Keratinocyte (primary cell): ENCODE data around the gene INPP5A. TPM values are rescaled to one million over a fixed set of nuclear protein-coding genes. Genes with fewer than 3 reads are reported as not detected.

ENCODE experiments used
- DNase-seq: peaks from one replicate; pipeline ENCODE4 v3.0.0-alpha.2; 2011; ENCODE audit warnings: low read depth, missing footprints, low spot score
- FAIRE-seq: peaks from 2 replicates; lab custom pipeline; 2011; peaks lifted over from hg19 to GRCh38; lab: Jason Lieb, UNC
- H2AFZ ChIP-seq: 2 replicates; pipeline ENCODE4 v1.6.0; 2012; ENCODE audit warnings: low read length, control low read depth, inconsistent platforms; ENCODE audit not compliant: control insufficient read depth
- H3K27ac ChIP-seq: 2 replicates; pipeline ENCODE4 v1.5.1; 2011; ENCODE audit warnings: low read length; ENCODE audit not compliant: control insufficient read depth, insufficient read depth
- H3K27me3 ChIP-seq: 3 replicates; pipeline ENCODE4 v1.6.0; 2011; ENCODE audit warnings: low read length; ENCODE audit not compliant: control insufficient read depth, insufficient read depth; ENCODE audit errors: extremely low read depth
- H3K36me3 ChIP-seq, 2 experiments: 2 replicates in 1 of 2; 3 replicates in 1 of 2; pipeline ENCODE4 v1.5.1; 2011; ENCODE audit warnings: low read length in 2 of 2, mild to moderate bottlenecking in 1 of 2; ENCODE audit not compliant: control insufficient read depth in 2 of 2, insufficient read depth in 2 of 2; ENCODE audit errors: extremely low read depth in 1 of 2
- H3K4me1 ChIP-seq: 3 replicates; pipeline ENCODE4 v1.5.1; 2011; ENCODE audit warnings: low read length; ENCODE audit not compliant: control insufficient read depth, insufficient read depth; ENCODE audit errors: extremely low read depth
- H3K4me2 ChIP-seq: 3 replicates; pipeline ENCODE4 v1.6.0; 2011; ENCODE audit warnings: low read depth, low read length; ENCODE audit not compliant: control insufficient read depth, insufficient read depth; ENCODE audit errors: extremely low read depth
- H3K4me3 ChIP-seq, 3 experiments: fragments of 200-600 bp in 1 of 3; sonication (generic) in 1 of 3; 2 replicates in 2 of 3; 3 replicates in 1 of 3; pipeline ENCODE4 v1.5.1; 2011 to 2016; ENCODE audit warnings: low read length in 3 of 3, mild to moderate bottlenecking in 3 of 3, control low read depth in 2 of 3, inconsistent platforms in 1 of 3, low read depth in 1 of 3, mixed read lengths in 1 of 3, mixed run types in 1 of 3, moderate library complexity in 1 of 3; ENCODE audit not compliant: control insufficient read depth in 2 of 3, insufficient read depth in 2 of 3; ENCODE audit errors: extremely low read depth in 1 of 3
- H3K79me2 ChIP-seq: 2 replicates; pipeline ENCODE4 v1.6.0; 2012; ENCODE audit warnings: low read length; ENCODE audit not compliant: control insufficient read depth, insufficient read depth
- H3K9ac ChIP-seq: 3 replicates; pipeline ENCODE4 v1.6.0; 2011; ENCODE audit warnings: low read length; ENCODE audit not compliant: control insufficient read depth, insufficient read depth; ENCODE audit errors: extremely low read depth
- H3K9me1 ChIP-seq: 3 replicates; pipeline ENCODE4 v1.6.0; 2011; ENCODE audit warnings: low read length; ENCODE audit not compliant: control insufficient read depth, insufficient read depth; ENCODE audit errors: extremely low read depth
- H3K9me3 ChIP-seq: 2 replicates; pipeline ENCODE4 v1.5.1; 2012; ENCODE audit warnings: low read depth, low read length; ENCODE audit not compliant: control insufficient read depth
- H4K20me1 ChIP-seq: 3 replicates; pipeline ENCODE4 v1.6.0; 2011; ENCODE audit warnings: low read length; ENCODE audit not compliant: control insufficient read depth, insufficient read depth; ENCODE audit errors: extremely low read depth
- CTCF ChIP-seq, 3 experiments: IDR thresholded peaks in 1 of 3; conservative IDR thresholded peaks in 1 of 3; optimal IDR thresholded peaks in 1 of 3; 2 replicates in 2 of 3; 3 replicates in 1 of 3; pipeline versions ENCODE3 to v1.5.1; 2011; ENCODE audit warnings: low read length in 3 of 3, mild to moderate bottlenecking in 3 of 3, moderate library complexity in 2 of 3, control low read depth in 1 of 3, inconsistent platforms in 1 of 3; ENCODE audit not compliant: insufficient read depth in 2 of 3; ENCODE audit errors: extremely low read depth in 1 of 3
- EZH2 ChIP-seq: IDR thresholded peaks from one replicate; pipeline ENCODE4 v1.6.1; 2012; ENCODE audit warnings: inconsistent platforms, mild to moderate bottlenecking, low read length, moderate library complexity
- dilution Hi-C: fragments of 300-500 bp; cut with MboI; formaldehyde crosslinking; loops from one replicate; pipeline ENCODE4 v1.7.0; 2020; ENCODE audit warnings: low sequenced_read_pairs; ENCODE audit not compliant: extremely low pct_ligation_motif_present
- polyA plus RNA-seq, 5 experiments: library from polyadenylated mRNA; depleted of rRNA in 3 of 5; stranded (reverse) in 3 of 5; stranded (forward) in 1 of 5; unstranded in 1 of 5; fragments of >200 nt; gene quantifications; 1 replicate in 1 of 5; 2 replicates in 3 of 5; 3 replicates in 1 of 5; pipeline versions ENCODE4 v1.2.1 to v1.2.3, GENCODE V29; 2011 to 2012; ENCODE audit warnings: missing spikeins in 2 of 5, low read depth in 1 of 5, low replicate concordance in 1 of 5

Gene INPP5A
- polyA plus RNA-seq, 1 donor (not counting 4 experiments of a cell fraction or from before 2014, with no cell fraction given): 11.2 TPM

DNA sequence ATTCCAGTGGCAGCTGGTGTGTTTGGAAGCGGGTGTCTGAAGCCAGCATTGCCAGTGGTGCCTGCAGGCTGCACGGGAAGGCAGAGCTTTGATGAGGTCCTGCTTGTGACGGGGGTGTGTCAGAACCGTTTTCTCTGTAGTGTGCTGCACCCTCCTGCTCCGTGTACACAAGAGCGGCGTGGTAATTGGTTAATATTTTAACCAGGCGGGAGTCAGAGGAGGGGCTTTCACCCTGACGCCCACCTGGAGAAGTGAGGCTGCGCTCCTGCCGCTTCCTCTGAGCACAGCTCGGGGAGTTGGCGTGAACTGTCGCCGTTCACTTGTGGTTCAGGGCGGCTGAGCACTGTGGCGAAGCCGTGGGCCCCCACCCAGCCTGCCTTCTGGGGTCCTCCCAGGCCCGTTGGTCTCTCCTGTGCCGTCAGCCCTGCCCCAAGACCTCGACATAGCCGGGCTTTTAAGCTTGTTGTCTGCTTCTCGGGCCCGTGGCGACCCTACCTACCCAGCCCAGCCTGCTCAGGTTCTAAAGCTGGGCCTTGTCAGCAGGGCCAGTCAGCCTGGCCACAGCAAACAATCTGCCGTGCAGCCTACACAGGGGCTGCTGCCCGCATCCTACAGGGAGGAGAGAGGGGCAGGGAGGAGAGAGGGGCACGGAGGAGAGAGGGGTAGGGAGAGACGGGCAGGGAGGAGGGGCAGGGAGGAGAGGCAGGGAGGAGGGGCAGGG, 236.8 kb downstream of the INPP5A start:
- no peaks in the 10 kb centered on the region for H3K36me3 ChIP-seq
- no peak for DNase-seq
- no peaks in the 10 kb centered on the region for H4K20me1 ChIP-seq
- H3K4me1 ChIP-seq: no peaks in the 10 kb centered on the region
- no peak for FAIRE-seq
- dilution Hi-C loops: no loop called here
- no peak overlapping the region for H2AFZ ChIP-seq
- H3K79me2 ChIP-seq: no peaks in the 10 kb centered on the region
- no peak overlapping the region for H3K4me2 ChIP-seq
- H3K9me1 ChIP-seq: no peaks in the 10 kb centered on the region
- no peak overlapping the region for H3K9ac ChIP-seq
- TF ChIP-seq CTCF (optimal IDR thresholded peaks at IDR 0.05 in 1 of 3, IDR thresholded peaks at IDR 0.05 in 1 of 3, conservative IDR thresholded peaks at IDR 0.05 in 1 of 3; ENCODE audit: extremely low read depth in 1 of 3, insufficient read depth in 2 of 3, low read length in 3 of 3): no peak
- peaks cover 3% of the 10 kb centered on the region for H3K9me3 ChIP-seq
- no peak overlapping the region for H3K4me3 ChIP-seq
- H3K27ac ChIP-seq: no peak overlapping the region
- no peaks in the 10 kb centered on the region for H3K27me3 ChIP-seq

- no peaks in the 10 kb centered on the region for H3K4me1 ChIP-seq
- H3K4me3 ChIP-seq: no peak overlapping the region
- dilution Hi-C loops: no loop called here
- no peak for FAIRE-seq
- H2AFZ ChIP-seq: no peak overlapping the region
- H4K20me1 ChIP-seq: no peaks in the 10 kb centered on the region
- no peaks in the 10 kb centered on the region for H3K36me3 ChIP-seq
- no peaks in the 10 kb centered on the region for H3K9me1 ChIP-seq
- no peak for DNase-seq
- no peaks in the 10 kb centered on the region for H3K79me2 ChIP-seq
- no peak overlapping the region for H3K9ac ChIP-seq
- no peak overlapping the region for H3K27ac ChIP-seq
- H3K9me3 ChIP-seq: peaks cover 2% of the 10 kb centered on the region
- H3K4me2 ChIP-seq: no peak overlapping the region
- no peaks in the 10 kb centered on the region for H3K27me3 ChIP-seq
- TF ChIP-seq CTCF (optimal IDR thresholded peaks at IDR 0.05 in 1 of 3, IDR thresholded peaks at IDR 0.05 in 1 of 3, conservative IDR thresholded peaks at IDR 0.05 in 1 of 3; ENCODE audit: extremely low read depth in 1 of 3, insufficient read depth in 2 of 3, low read length in 3 of 3) (no peak), EZH2 (no peak)
These were observed 237.6 kb downstream of the INPP5A start for GRCh38 chr10:132774902-132775863.
